ENCODE measurements around the gene SYTL2.

SYTL2 gene

GRCh38 chr11:85806876-85807275, 4.1 kb downstream of the SYTL2 start:
- 0 out of 2 replicates have a peak, but pooled peaks cover 3% of the 10 kb centered on the region for H3K4me1 ChIP-seq
- DNase-seq: no peak
- no peak for TF ChIP-seq CTCF (IDR thresholded peaks at IDR 0.05; ENCODE audit: low read depth, low read length)

GRCh38 chr11:85806016-85806415, 4.9 kb downstream of the SYTL2 start:
- 0 out of 2 replicates have a peak, but pooled peaks cover 3% of the 10 kb centered on the region for H3K4me1 ChIP-seq
- H3K27me3 ChIP-seq: peaks cover 12% of the 10 kb centered on the region
- TF ChIP-seq CTCF (IDR thresholded peaks at IDR 0.05; ENCODE audit: low read depth, low read length): no peak
- H3K4me3 ChIP-seq (ENCODE audit: low read depth, low read length): no peak overlapping the region
- H3K9me3 ChIP-seq: no peaks in the 10 kb centered on the region
- no peaks in the 10 kb centered on the region for H3K36me3 ChIP-seq
- DNase-seq: no peak

More at GRCh38 chr11:85806876-85807275, 4.1 kb downstream of the SYTL2 start:
- Histone ChIP-seq H3K9me3 (no peaks in the 10 kb centered on the region), H3K36me3 (no peaks in the 10 kb centered on the region), H3K27me3 (peaks cover 18% of the 10 kb centered on the region), H3K4me3 (ENCODE audit: low read depth, low read length) (no peak overlapping the region)

GRCh38 chr11:85805387-85805786, 5.6 kb downstream of the SYTL2 start:
- Histone ChIP-seq H3K4me3 (ENCODE audit: low read depth, low read length) (no peak overlapping the region), H3K27me3 (peaks cover 6% of the 10 kb centered on the region), H3K4me1 (0 out of 2 replicates have a peak, but pooled peaks cover 3% of the 10 kb centered on the region), H3K9me3 (no peaks in the 10 kb centered on the region), H3K36me3 (no peaks in the 10 kb centered on the region)
- DNase-seq: no peak
- no peak for TF ChIP-seq CTCF (IDR thresholded peaks at IDR 0.05; ENCODE audit: low read depth, low read length)

- Histone ChIP-seq H3K4me3 (ENCODE audit: low read depth, low read length) (no peak overlapping the region), H3K9me3 (no peaks in the 10 kb centered on the region), H3K4me1 (no peaks in the 10 kb centered on the region), H3K36me3 (no peaks in the 10 kb centered on the region), H3K27me3 (no peaks in the 10 kb centered on the region; the same call in 1 of the 2 replicates)
- no peak for DNase-seq
- no peak for TF ChIP-seq CTCF (IDR thresholded peaks at IDR 0.05; ENCODE audit: low read depth, low read length)
Measured at GRCh38 chr11:85803920-85804319, 7.0 kb downstream of the SYTL2 start.

GRCh38 chr11:85803303-85803702, 7.6 kb downstream of the SYTL2 start:
- TF ChIP-seq CTCF (IDR thresholded peaks at IDR 0.05; ENCODE audit: low read depth, low read length): no peak
- Histone ChIP-seq H3K9me3 (no peaks in the 10 kb centered on the region), H3K36me3 (no peaks in the 10 kb centered on the region), H3K27me3 (no peaks in the 10 kb centered on the region; the same call in none of the 2 replicates), H3K4me3 (ENCODE audit: low read depth, low read length) (no peak overlapping the region), H3K4me1 (no peaks in the 10 kb centered on the region)
- DNase-seq: no peak

GRCh38 chr11:85801527-85801926, 9.4 kb downstream of the SYTL2 start:
- Histone ChIP-seq H3K36me3 (no peaks in the 10 kb centered on the region), H3K4me1 (no peaks in the 10 kb centered on the region), H3K9me3 (no peaks in the 10 kb centered on the region), H3K4me3 (ENCODE audit: low read depth, low read length) (no peak overlapping the region), H3K27me3 (no peaks in the 10 kb centered on the region; the same call in none of the 2 replicates)
- no peak for DNase-seq
- TF ChIP-seq CTCF (IDR thresholded peaks at IDR 0.05; ENCODE audit: low read depth, low read length): no peak

Measured in BE2C (cell line).